OCI-LY1 (cell line): Measurements from ENCODE around the gene SLC25A1.
"Not testable (repeated sequence)": the region's sequence is repeated elsewhere in the genome, so short reads cannot be mapped to it uniquely, and the experiment has no call there.

ENCODE experiments used
- H2AFZ ChIP-seq: fragments of 200-600 bp; sonication (generic), shearing (Covaris generic); 2 replicates; pipeline ENCODE4 v1.6.0; 2014; ENCODE audit warnings: antibody characterized with exemption, mild to moderate bottlenecking, low read length
- H3F3A ChIP-seq: fragments of 200-600 bp; sonication (generic), shearing (Covaris generic); 2 replicates; pipeline ENCODE4 v1.6.0; 2014; ENCODE audit warnings: mild to moderate bottlenecking, antibody characterized with exemption, low read length, moderate library complexity; ENCODE audit not compliant: insufficient read depth
- H3K27ac ChIP-seq: fragments of 200-600 bp; sonication (generic); 2 replicates; pipeline ENCODE4 v1.5.1; 2014; ENCODE audit warnings: low read length, mixed run types, mild to moderate bottlenecking, low read depth; ENCODE audit not compliant: poor library complexity, severe bottlenecking
- H3K27me3 ChIP-seq: fragments of 200-600 bp; sonication (generic); 2 replicates; pipeline ENCODE4 v1.6.0; 2014; ENCODE audit warnings: antibody characterized with exemption, mild to moderate bottlenecking, low read length, moderate library complexity; ENCODE audit not compliant: insufficient read depth
- H3K36me3 ChIP-seq: fragments of 200-600 bp; sonication (generic); 2 replicates; pipeline ENCODE4 v1.6.1; 2014; ENCODE audit warnings: mild to moderate bottlenecking, antibody characterized with exemption, low read length, moderate library complexity, mixed read lengths; ENCODE audit not compliant: insufficient read depth
- H3K4me1 ChIP-seq: fragments of 200-600 bp; sonication (generic); 2 replicates; pipeline ENCODE4 v1.5.1; 2014; ENCODE audit warnings: mild to moderate bottlenecking, low read length, moderate library complexity; ENCODE audit not compliant: insufficient read depth, severe bottlenecking
- H3K4me2 ChIP-seq: fragments of 200-600 bp; sonication (generic), shearing (Covaris generic); 2 replicates; pipeline ENCODE4 v1.6.1; 2014; ENCODE audit warnings: low read length
- H3K4me3 ChIP-seq: fragments of 200-600 bp; sonication (generic); 2 replicates; pipeline ENCODE4 v1.5.1; 2014; ENCODE audit warnings: low read length, low read depth, mild to moderate bottlenecking, mixed read lengths; ENCODE audit not compliant: poor library complexity, severe bottlenecking
- H3K79me2 ChIP-seq: fragments of 200-600 bp; shearing (Covaris generic); 2 replicates; pipeline ENCODE4 v1.6.1; 2016; ENCODE audit warnings: mixed run types, low read length, mixed read lengths; ENCODE audit not compliant: insufficient read depth
- H3K9ac ChIP-seq: fragments of 200-600 bp; sonication (generic), shearing (Covaris generic); 2 replicates; pipeline ENCODE4 v1.6.1; 2014; ENCODE audit warnings: mild to moderate bottlenecking, low read length, mixed read lengths
- H3K9me2 ChIP-seq: fragments of 200-600 bp; sonication (generic), shearing (Covaris generic); 2 replicates; pipeline ENCODE4 v1.6.1; 2014; ENCODE audit warnings: low read depth, mild to moderate bottlenecking, low read length, mixed read lengths
- H3K9me3 ChIP-seq: fragments of 200-600 bp; shearing (Covaris generic); 2 replicates; pipeline ENCODE4 v1.6.1; 2014; ENCODE audit warnings: low read length, mixed read lengths
- H4K20me1 ChIP-seq: fragments of 200-600 bp; sonication (generic), shearing (Covaris generic); 2 replicates; pipeline ENCODE4 v1.6.0; 2016; ENCODE audit warnings: mild to moderate bottlenecking, low read length; ENCODE audit not compliant: insufficient read depth
- CTCF ChIP-seq: fragments of 200-600 bp; sonication (generic), shearing (Covaris generic); IDR thresholded peaks from 2 replicates; pipeline ENCODE4 v1.5.1; 2017; ENCODE audit warnings: mild to moderate bottlenecking, antibody characterized with exemption, low read length, moderate library complexity, mixed read lengths
- EZH2 ChIP-seq: fragments of 200-600 bp; sonication (generic), shearing (Covaris generic); IDR thresholded peaks from 2 replicates; pipeline ENCODE4 v1.8.0; 2017; ENCODE audit warnings: borderline replicate concordance, mixed run types, mild to moderate bottlenecking, antibody characterized with exemption, low read length, moderate library complexity, mixed read lengths

The SLC25A1 gene

DNA sequence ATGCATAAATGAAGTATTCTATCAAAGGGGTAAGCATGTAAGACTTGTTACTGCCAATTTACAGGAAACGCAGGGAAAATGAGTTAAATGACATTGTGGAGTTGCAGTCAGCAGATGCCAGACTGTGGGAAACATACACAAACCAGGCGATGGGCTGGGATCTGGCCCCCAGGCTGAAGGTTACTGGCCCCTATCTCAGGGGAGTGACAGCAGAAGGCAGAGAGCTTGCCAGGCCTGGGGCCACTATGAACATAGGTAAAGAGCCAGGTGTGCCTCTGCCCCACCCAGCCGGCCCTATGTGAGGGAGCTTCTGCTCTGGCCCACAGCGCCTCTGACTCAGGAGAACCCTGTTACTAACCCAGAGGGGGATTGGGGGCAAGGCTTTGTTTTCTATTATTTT is 26.1 kb upstream of the SLC25A1 start:
- TF ChIP-seq EZH2 (no peak), CTCF (no peak)
- no peak overlapping the region for H3K9ac ChIP-seq
- H3K27me3 ChIP-seq: 0 out of 2 replicates have a peak, but pooled peaks cover 6% of the 10 kb centered on the region
- H3K79me2 ChIP-seq: no peaks in the 10 kb centered on the region
- H3F3A ChIP-seq: no peaks in the 10 kb centered on the region
- H3K9me2 ChIP-seq: no peaks in the 10 kb centered on the region
- no peak overlapping the region for H3K4me3 ChIP-seq
- no peaks in the 10 kb centered on the region for H3K36me3 ChIP-seq
- H2AFZ ChIP-seq: no peak overlapping the region
- no peaks in the 10 kb centered on the region for H3K4me1 ChIP-seq
- no peak overlapping the region for H3K27ac ChIP-seq
- no peak overlapping the region for H3K4me2 ChIP-seq
- no peaks in the 10 kb centered on the region for H4K20me1 ChIP-seq
- H3K9me3 ChIP-seq: no peaks in the 10 kb centered on the region

DNA sequence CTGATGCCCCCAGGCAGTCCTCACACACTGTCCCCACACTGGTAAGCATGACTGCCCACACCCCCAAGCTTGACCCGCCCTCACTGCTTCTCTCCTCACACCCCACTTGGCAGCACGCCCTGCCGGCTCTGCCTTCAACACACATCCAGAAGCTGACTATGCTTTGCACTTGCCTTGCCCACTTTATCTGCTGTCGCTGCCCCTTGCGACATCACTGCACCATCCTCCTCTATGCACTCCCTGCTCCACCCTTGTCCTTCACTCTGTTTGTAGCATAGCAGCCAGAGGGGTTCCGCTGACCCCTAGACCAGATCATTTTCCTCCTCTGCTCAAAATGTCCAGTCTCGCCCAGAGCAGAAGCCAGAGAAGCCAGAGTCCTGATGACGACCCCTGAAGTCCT is 25.3 kb upstream of the SLC25A1 start:
- Histone ChIP-seq H3K27me3 (peaks cover 13% of the 10 kb centered on the region; the same call in 1 of the 2 replicates), H4K20me1 (no peaks in the 10 kb centered on the region), H2AFZ (no peak overlapping the region), H3K79me2 (no peaks in the 10 kb centered on the region), H3K9me2 (no peaks in the 10 kb centered on the region), H3K9me3 (no peaks in the 10 kb centered on the region), H3K27ac (no peak overlapping the region), H3K4me1 (no peaks in the 10 kb centered on the region), H3F3A (no peaks in the 10 kb centered on the region), H3K9ac (no peak overlapping the region), H3K36me3 (no peaks in the 10 kb centered on the region), H3K4me3 (no peak overlapping the region), H3K4me2 (no peak overlapping the region)
- TF ChIP-seq CTCF: no peak
- no peak for TF ChIP-seq EZH2

GRCh38 chr22:19202799-19203186 is 24.3 kb upstream of the SLC25A1 start:
- not testable (repeated sequence) for H3K36me3 ChIP-seq, H3K4me1 ChIP-seq, H3K9ac ChIP-seq, H3K4me3 ChIP-seq, H3K79me2 ChIP-seq, H3K4me2 ChIP-seq, H3K9me2 ChIP-seq, H3K9me3 ChIP-seq, H4K20me1 ChIP-seq, H3F3A ChIP-seq, H3K27ac ChIP-seq, H2AFZ ChIP-seq
- H3K27me3 ChIP-seq: peaks cover 17% of the 10 kb centered on the region; the same call in 1 of the 2 replicates

DNA sequence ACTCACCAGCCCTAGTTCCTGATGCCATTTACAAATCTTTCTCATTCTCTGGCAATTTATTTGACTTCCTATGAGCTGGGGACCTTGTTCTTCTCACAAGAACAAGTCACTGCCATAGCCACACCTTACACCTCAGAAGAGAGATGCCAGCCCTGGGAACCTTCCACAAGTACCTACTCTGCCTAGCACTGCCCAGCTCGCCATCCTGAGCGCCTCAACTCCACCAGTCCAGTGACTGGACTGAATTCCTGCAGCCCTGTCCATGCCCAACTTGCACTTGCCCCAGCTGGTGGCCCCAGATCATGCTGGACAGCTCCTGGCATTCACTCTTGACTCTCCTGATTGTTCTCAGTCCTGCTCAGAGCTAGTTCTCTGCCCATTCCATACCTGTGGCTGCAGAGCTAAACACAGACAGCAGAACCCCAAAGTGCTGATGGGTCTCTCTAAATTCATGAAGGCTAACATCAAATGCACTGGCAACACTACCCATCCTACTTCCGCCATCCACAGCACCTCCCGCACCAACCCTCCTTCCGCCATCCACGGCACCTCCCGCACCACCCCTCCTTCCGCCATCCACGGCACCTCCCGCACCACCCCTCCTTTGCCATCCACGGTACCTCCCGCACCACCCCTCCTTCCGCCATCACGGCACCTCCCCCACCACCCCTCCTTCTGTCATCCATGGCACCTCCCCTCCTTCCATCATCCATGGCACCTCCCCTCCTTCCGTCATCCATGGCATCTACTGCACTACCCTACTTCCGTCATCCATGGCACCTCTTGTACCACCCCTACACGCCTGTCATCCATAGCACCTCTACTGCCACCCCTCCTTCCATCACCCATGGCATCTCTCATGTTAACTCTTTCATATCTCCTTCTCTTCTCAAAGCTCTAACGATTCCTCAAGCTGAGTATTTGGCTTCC is 23.6 kb upstream of the SLC25A1 start:
- H3F3A ChIP-seq: no peaks in the 10 kb centered on the region
- H4K20me1 ChIP-seq: no peaks in the 10 kb centered on the region
- no peak for TF ChIP-seq CTCF
- no peak for TF ChIP-seq EZH2
- H3K36me3 ChIP-seq: no peaks in the 10 kb centered on the region
- peak overlapping the region; percentile 32; the same call in 1 of the 2 replicates for H3K4me2 ChIP-seq
- H3K79me2 ChIP-seq: no peaks in the 10 kb centered on the region
- no peaks in the 10 kb centered on the region for H3K9me3 ChIP-seq
- no peaks in the 10 kb centered on the region for H3K9me2 ChIP-seq
- H3K9ac ChIP-seq: no peak overlapping the region
- H3K4me3 ChIP-seq: no peak overlapping the region
- H3K27ac ChIP-seq: no peak overlapping the region
- H3K27me3 ChIP-seq: peaks cover 17% of the 10 kb centered on the region; the same call in 1 of the 2 replicates
- no peaks in the 10 kb centered on the region for H3K4me1 ChIP-seq
- H2AFZ ChIP-seq: no peak overlapping the region
